22Rv1 (cell line): ENCODE data around the gene UBE2QL1.

Experiments used
- H3K27ac ChIP-seq: fragments of 450-650 bp; 2 replicates; pipeline ENCODE4 v1.5.1; 2017
- CTCF ChIP-seq: fragments of 450-650 bp; IDR thresholded peaks from 2 replicates; pipeline ENCODE4 v1.5.1; 2017; ENCODE audit warnings: mild to moderate bottlenecking
- ZFX ChIP-seq: fragments of 450-650 bp; IDR thresholded peaks from 2 replicates; pipeline ENCODE4 v1.6.1; 2017; ENCODE audit warnings: antibody characterized with exemption, borderline replicate concordance

Gene UBE2QL1

GRCh38 chr5:6448622-6449464, at the start of gene UBE2QL1:
Gene UBE2QL1 (plus strand): TSS chr5:6448859. CDS start chr5:6448894, 35 bp downstream.
- H3K27ac ChIP-seq, result no peak within 1 kb of the TSS
- TF ChIP-seq CTCF, result no peak

GRCh38 chr5:6399980-6400910, 48.4 kb upstream of the UBE2QL1 start:
- no peak for TF ChIP-seq ZFX
- no peak for TF ChIP-seq CTCF
- no peak overlapping the region for H3K27ac ChIP-seq

- TF ChIP-seq CTCF, result no peak
- no peak for TF ChIP-seq ZFX
- H3K27ac ChIP-seq, result no peak overlapping the region
Observed at GRCh38 chr5:6401410-6401809, 47.2 kb upstream of the UBE2QL1 start.

- TF ChIP-seq ZFX (no peak), CTCF (no peak)
- H3K27ac ChIP-seq, result no peak overlapping the region
Observed at GRCh38 chr5:6402939-6403338, 45.7 kb upstream of the UBE2QL1 start.

- no peak overlapping the region for H3K27ac ChIP-seq
- TF ChIP-seq CTCF (no peak), ZFX (no peak)
Observed at GRCh38 chr5:6403416-6403815, 45.2 kb upstream of the UBE2QL1 start.

GRCh38 chr5:6404129-6404528, 44.5 kb upstream of the UBE2QL1 start:
- no peak overlapping the region for H3K27ac ChIP-seq
- no peak for TF ChIP-seq ZFX
- TF ChIP-seq CTCF, result no peak

- TF ChIP-seq CTCF (no peak), ZFX (no peak)
- no peak overlapping the region for H3K27ac ChIP-seq
Observed at GRCh38 chr5:6405591-6405990, 43.1 kb upstream of the UBE2QL1 start.
